Adipose tissue (tissue), 3 donors: ENCODE results near the gene ACYP1. TPM values are rescaled to one million over a fixed set of nuclear protein-coding genes. Genes with fewer than 3 reads are reported as not detected.

Experiments used
- H3K27ac ChIP-seq: one replicate; pipeline ENCODE4 v1.5.1; 2013; ENCODE audit warnings: low read depth, low read length
- WGBS, 3 donors: extraction: QIAGEN DNeasy Blood & Tissue Kit; methylation state at CpG; one replicate each; pipeline ENCODE4 v1.1.7; 2013; 5-methylcytosine and 5-hydroxymethylcytosine counted together
- polyA plus RNA-seq, 3 donors: library from polyadenylated mRNA; stranded (reverse); fragments of 200-250 nt; gene quantifications; one replicate each; pipeline ENCODE4 v1.2.3, GENCODE V29; 2013
- donor health status: healthy with polysubstance abuse.
- donor health status: Bipolar disorder and iron deficiency.
- donor health status: healthy.

Gene ACYP1
- polyA plus RNA-seq = 10 to 100 TPM in 1 of 3 donors, 1 to 10 TPM in 2; 6.8 to 19.5 (median 7.9) TPM

DNA sequence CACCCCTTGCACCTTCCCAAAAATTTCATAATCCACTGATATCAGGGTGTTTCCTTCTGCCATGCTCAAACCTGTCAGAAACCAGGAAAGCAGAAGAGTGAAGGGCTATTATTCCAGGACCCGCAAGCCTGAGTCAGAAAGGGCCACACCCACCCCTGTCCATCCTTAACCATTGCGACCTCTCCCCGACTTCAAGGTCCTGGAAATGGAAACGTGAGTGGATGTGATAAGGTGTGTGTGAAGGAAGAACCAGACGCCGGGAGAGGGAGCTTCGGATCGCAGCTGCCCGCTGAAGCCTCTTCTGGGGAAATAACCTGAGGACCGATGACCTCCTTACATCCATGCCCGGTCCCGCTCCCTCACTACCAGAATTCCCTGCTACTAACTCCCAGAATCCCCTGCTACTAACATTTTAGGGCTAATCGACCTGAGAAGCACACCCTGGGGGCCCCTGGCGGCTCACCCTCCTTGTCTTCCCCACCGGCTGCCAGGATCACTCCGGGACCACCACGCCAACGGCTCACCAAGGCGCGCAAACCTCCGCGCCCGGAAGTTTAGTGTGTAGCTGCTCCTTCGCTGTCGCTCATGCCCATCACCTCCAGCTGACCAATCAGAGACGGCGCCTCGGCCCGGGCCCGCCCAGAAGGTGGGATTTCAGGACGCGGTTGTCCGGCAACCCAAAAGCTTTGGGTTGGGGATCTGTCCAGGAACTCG lies at the start of gene ACYP1:
TSS of gene ACYP1 (minus strand) at position 534 of the 714 bp plus-strand sequence. CDS start at position 63, 471 bp downstream.
- 0 to 1% (median 0%) methylated on average over 34 of the region's 34 CpGs for WGBS, 3 donors
- no peak within 1 kb of the TSS for H3K27ac ChIP-seq

DNA sequence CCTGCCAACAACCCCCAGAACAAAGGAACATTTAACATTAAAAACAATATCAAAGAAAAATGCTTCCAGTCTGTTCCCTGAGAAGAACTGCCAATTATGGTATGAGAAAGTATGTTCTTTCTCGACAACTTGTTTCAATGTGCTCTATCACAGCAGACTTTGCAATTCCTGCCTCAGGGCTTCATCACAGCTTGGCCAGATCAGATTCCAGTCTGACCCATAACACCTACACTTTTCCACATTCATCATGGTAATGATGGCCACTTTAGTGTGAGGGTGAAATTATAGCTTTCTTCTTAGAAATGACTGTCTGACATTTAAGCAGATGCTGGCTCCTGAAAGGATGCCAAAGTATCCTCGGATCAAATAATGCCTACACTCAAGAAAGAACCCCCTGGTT lies 46.1 kb upstream of the ACYP1 start:
- H3K27ac ChIP-seq = no peak overlapping the region
- WGBS, 3 donors = 82 to 91% (median 89%) methylated on average over 2 of the region's 2 CpGs

- no peak overlapping the region for H3K27ac ChIP-seq
- 62 to 78% (median 62%) methylated on average over 3 of the region's 3 CpGs for WGBS, 3 donors
Observed at GRCh38 chr14:75107186-75107585, 43.4 kb upstream of the ACYP1 start.

GRCh38 chr14:75101491-75101890 lies 37.7 kb upstream of the ACYP1 start:
- no peak overlapping the region for H3K27ac ChIP-seq
- WGBS, 3 donors = 87 to 93% (median 88%) methylated on average over 4 of the region's 4 CpGs

- 68 to 72% (median 68%) methylated on average over 1 of the region's 1 CpG for WGBS, 3 donors
- no peak overlapping the region for H3K27ac ChIP-seq
Observed at GRCh38 chr14:75098682-75099081, 34.9 kb upstream of the ACYP1 start.

DNA sequence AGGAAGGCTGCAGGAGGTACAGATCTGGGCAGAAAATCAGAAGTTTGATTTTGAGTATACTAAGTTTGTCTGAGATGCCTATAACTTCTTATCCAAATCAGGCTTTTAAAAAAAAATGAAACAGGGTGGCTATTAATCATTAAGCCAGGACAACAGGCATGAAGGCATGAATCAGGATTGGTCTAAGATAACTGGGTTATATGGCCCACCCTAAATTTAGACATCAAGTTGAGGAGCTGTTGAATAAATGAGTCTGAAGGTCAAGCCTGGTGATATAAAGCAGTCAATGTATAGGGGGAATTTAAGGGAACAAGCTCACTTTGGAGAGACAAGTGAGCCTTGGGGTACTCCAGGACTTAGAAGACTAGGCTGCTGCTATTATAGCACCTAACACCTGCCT lies 34.4 kb upstream of the ACYP1 start:
- no peak overlapping the region for H3K27ac ChIP-seq

- 88 to 93% (median 91%) methylated on average over 6 of the region's 6 CpGs for WGBS, 3 donors
Observed at GRCh38 chr14:75096959-75097358, 33.1 kb upstream of the ACYP1 start.

GRCh38 chr14:75095690-75096089 lies 31.9 kb upstream of the ACYP1 start:
- WGBS, 3 donors = 89 to 93% (median 89%) methylated on average over 4 of the region's 4 CpGs
- H3K27ac ChIP-seq = no peak overlapping the region

More at GRCh38 chr14:75096959-75097358, 33.1 kb upstream of the ACYP1 start:
- no peak overlapping the region for H3K27ac ChIP-seq

DNA sequence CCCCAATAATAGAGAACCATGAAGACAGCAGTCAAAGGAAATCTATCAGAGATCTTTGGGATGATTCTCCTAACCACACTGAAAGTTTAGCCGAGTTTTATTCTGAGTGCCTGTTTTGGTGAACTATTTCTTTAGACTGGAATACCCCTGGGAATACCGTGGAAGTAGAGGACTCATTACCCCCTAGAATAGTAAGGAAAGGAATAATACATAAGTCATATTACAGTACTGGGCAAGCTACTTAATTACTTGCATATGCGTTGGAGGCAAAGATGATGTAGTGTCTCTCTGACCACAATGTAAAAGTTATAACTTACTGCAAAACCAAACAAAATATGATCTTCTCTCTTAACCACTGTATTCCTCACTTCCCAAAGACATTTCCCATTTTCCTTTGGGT lies 31.1 kb upstream of the ACYP1 start:
- 80 to 90% (median 82%) methylated on average over 3 of the region's 3 CpGs for WGBS, 3 donors
- no peak overlapping the region for H3K27ac ChIP-seq

DNA sequence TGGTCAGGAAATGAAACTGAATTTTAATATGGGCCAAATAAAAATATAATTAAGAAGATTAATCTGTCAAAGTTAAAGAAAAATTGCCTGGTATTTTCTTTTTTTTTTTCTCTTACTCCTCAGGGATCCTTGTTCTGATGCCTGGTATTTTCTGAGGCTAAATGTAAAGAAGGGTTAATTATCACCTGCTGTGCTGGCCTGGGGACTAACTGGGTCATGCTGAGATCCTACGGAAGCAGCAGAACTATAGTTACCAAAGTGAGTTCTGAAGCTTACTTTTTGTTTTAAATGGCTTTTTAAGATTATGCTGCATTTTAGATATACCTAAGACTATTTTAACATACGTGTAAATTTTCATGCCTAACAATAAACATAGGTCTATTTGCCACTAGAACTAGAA lies 28.9 kb upstream of the ACYP1 start:
- 82 to 89% (median 88%) methylated on average over 2 of the region's 2 CpGs for WGBS, 3 donors
- H3K27ac ChIP-seq = no peak overlapping the region

- WGBS, 3 donors = 87 to 95% (median 89%) methylated on average over 8 of the region's 8 CpGs
- no peak overlapping the region for H3K27ac ChIP-seq
Observed at GRCh38 chr14:75091251-75091650, 27.4 kb upstream of the ACYP1 start.

- H3K27ac ChIP-seq = no peak overlapping the region
- WGBS, 3 donors = 85 to 94% (median 93%) methylated on average over 3 of the region's 3 CpGs
Observed at GRCh38 chr14:75090353-75090752, 26.5 kb upstream of the ACYP1 start.

DNA sequence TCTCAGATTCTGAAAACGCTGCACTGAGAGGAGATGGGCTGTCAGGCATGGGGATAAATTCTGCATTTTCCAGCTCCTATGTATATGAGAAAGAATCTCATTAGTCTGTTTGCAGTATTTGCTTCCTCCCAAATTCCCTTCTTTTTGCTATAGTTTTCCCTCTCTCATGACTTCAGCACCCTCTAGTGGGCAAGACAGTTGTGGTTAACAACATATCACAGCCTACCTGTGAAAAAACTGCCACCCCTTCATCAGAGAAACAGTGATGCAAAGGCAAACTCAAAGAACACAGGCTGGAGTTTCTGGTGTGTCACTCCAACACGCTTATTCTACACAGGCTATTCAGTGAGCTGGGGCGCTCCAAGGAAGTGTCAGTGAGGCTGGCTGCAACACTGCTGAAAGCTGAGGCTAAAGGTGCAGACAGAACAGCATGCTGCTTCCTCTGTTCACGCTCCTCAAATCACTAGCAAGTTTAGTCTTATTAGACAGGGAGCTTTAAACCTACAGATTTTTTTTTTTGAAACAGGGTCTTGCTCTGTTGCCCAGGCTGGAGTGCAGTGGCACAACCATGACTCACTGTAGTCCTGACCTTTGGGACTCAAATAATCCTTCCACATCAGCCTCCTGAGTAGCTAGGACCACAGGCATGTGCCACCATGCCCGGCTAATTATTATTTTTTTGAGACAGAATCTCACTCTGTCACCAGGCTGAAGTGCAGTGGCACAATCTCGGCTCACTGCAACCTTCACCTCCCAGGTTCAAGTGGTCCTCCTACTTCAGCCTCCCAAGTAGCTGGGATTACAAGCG lies 24.9 kb upstream of the ACYP1 start:
- WGBS, 3 donors = 62 to 78% (median 74%) methylated on average over 7 of the region's 7 CpGs

GRCh38 chr14:75088153-75088552 lies 24.3 kb upstream of the ACYP1 start:
- WGBS, 3 donors = 79 to 90% (median 84%) methylated on average over 2 of the region's 2 CpGs
- H3K27ac ChIP-seq = no peak overlapping the region

More for the DNA sequence above, 24.9 kb upstream of the ACYP1 start:
- no peak overlapping the region for H3K27ac ChIP-seq

- WGBS, 3 donors = 40 to 64% (median 63%) methylated on average over 5 of the region's 5 CpGs
- H3K27ac ChIP-seq = no peak overlapping the region
Observed at GRCh38 chr14:75084513-75084912, 20.7 kb upstream of the ACYP1 start.

GRCh38 chr14:75083271-75083670 lies 19.4 kb upstream of the ACYP1 start:
- 70 to 91% (median 81%) methylated on average over 1 of the region's 1 CpG for WGBS, 3 donors
- no peak overlapping the region for H3K27ac ChIP-seq

DNA sequence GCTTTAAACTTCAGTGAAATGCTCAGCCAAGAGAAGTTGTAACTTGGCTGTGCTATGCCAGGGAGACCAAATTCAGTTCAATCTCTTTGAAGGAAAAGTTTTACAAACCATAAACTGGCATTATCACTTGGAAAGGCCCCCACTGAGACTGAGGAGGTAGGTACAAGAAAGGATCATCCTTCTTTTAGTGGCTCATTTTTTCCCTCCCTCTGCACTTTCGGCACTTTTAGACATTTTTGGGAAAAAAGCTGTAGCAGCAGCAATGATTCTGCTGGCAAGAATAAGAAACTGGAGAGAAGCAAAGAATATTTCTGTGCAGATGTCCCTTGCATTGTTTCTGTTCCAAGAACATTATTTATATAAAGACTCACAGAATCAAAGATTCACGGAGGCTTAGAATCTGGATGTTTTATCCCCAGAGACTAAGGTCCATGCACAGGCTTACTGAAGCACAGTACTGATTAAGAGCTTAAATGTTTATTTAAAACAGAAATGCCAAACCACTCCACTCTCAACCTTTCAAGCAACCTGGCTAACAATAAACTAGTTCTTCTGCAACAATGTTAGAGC lies 17.9 kb upstream of the ACYP1 start:
- 19 to 70% (median 67%) methylated on average over 2 of the region's 2 CpGs for WGBS, 3 donors
- H3K27ac ChIP-seq = no peak overlapping the region

GRCh38 chr14:75079521-75079920 lies 15.7 kb upstream of the ACYP1 start:
- no peak overlapping the region for H3K27ac ChIP-seq
- WGBS, 3 donors = 46 to 67% (median 46%) methylated on average over 4 of the region's 4 CpGs

DNA sequence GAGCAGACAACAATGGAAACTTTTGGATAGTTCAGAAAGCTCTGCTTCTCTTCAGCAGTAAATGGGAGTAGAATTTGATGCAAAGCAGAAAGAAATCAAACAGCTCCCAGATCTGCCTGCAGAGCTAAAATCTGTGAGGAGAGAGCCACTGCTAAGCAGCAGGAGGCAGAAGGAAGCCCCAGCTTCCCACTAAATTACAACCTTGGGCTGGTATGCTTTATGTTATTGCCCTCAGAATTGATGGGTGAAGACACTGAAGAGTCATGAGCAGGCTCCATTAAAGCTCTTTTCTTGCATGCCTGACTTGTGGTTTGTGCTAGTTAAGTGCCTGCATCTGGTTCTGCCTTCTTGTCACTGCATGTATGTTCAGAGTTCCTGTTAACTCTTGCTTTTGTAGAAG lies 14.0 kb upstream of the ACYP1 start:
- no peak overlapping the region for H3K27ac ChIP-seq
